GM12865 (cell line): ENCODE measurements around the gene HELLS.
"Not testable (repeated sequence)": the region's sequence is repeated elsewhere in the genome, so short reads cannot be mapped to it uniquely, and the experiment has no call there.

Experiments used
- DNase-seq: peaks from one replicate; pipeline ENCODE4 v3.0.0; 2010; ENCODE audit warnings: low read depth
- H3K4me3 ChIP-seq: 2 replicates; pipeline ENCODE4 v1.5.1; 2011; ENCODE audit warnings: mild to moderate bottlenecking, low read depth, low read length, control low read depth
- CTCF ChIP-seq: IDR thresholded peaks from 2 replicates; pipeline ENCODE4 v1.5.1; 2011; ENCODE audit warnings: low read length, control low read depth, low read depth, inconsistent platforms; ENCODE audit not compliant: insufficient read depth; ENCODE audit errors: missing control alignments

Gene HELLS

GRCh38 chr10:94545391-94546048 lies at the start of gene HELLS:
Gene HELLS, plus strand, starts transcription at chr10:94545788. Its CDS starts 134 bp downstream, at chr10:94545922.
- peak; percentile 94 for DNase-seq
- no peak for TF ChIP-seq CTCF
- peak within 1 kb of the TSS; percentile 62 for H3K4me3 ChIP-seq

- H3K4me3 ChIP-seq = no peak overlapping the region; the same call in 1 of the 2 replicates
- no peak for TF ChIP-seq CTCF
- peak; percentile 73 for DNase-seq
Observed at GRCh38 chr10:94496010-94496409, 49.6 kb upstream of the HELLS start.

GRCh38 chr10:94496646-94497045 lies 48.9 kb upstream of the HELLS start:
- TF ChIP-seq CTCF = no peak
- H3K4me3 ChIP-seq = no peak overlapping the region
- no peak for DNase-seq

- H3K4me3 ChIP-seq = no peak overlapping the region
- DNase-seq = no peak
- no peak for TF ChIP-seq CTCF
Observed at GRCh38 chr10:94500063-94500462, 45.5 kb upstream of the HELLS start.

DNA sequence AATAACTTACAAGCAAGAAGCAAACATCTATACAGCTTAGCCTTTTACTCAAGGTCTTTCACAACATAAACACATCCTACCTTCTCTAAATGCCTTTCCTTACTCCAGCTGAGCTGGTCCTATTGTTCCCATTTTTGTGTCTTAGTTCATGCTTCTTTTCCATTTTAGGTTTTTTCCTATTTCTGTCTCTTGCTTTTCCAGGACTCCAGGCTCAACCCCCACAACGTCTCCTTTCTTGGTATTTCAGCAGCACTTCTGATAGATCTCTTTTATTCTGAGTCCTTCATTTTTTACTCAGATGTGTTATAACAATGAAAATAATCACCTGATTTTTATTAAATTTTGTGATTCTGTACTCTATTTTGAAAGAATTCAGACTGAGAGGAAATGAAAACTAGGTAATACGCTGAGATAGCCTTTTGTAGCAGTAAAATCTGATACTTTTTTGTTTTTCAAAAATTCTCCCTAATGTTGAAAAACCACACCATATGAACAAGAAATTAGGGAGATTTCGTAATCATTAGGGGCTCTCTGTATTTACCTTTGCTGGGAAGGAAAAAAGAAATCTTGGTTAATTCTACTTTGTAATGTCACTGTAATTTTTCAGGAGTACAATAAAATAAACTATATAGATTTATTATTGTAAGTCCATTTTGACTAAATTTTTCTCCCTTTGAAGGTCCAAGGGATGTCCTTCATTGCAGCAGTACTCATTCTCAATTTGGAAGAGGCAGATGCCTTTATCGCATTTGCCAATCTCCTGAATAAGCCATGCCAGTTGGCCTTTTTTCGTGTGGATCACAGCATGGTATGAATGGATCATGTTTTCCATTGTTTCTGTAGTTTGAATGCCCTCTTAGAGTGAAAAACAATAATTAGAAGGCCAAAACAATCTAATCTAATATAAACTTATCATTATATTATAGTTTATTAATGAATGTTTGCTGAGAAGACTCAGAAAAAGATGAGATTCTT lies 24.0 kb upstream of the HELLS start:
- no peak for TF ChIP-seq CTCF
- no peak for DNase-seq
- no peak overlapping the region for H3K4me3 ChIP-seq

- no peak for TF ChIP-seq CTCF
- H3K4me3 ChIP-seq = no peak overlapping the region
- DNase-seq = peak; percentile 4
Observed at GRCh38 chr10:94524146-94524545, 21.4 kb upstream of the HELLS start.

- no peak for TF ChIP-seq CTCF
- DNase-seq = no peak
- H3K4me3 ChIP-seq = no peak overlapping the region
Observed at GRCh38 chr10:94524711-94525110, 20.9 kb upstream of the HELLS start.

DNA sequence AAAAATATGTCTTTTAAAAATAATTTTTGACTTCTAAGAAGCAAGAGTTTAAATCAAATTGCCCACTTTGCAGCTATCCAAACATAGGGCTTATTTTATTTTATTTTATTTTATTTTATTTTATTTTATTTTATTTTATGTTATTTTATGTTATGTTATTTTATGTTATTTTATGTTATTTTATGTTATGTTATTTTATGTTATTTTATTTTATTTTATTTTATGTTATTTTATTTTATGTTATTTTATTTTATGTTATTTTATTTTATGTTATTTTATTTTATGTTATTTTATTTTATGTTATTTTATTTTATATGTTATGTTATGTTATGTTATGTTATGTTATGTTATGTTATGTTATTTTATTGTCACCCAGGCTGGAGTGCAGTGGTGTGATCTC lies 14.0 kb upstream of the HELLS start:
- not testable (repeated sequence) for DNase-seq

More for the DNA sequence above, 14.0 kb upstream of the HELLS start:
- not testable (repeated sequence) for H3K4me3 ChIP-seq
